D721Med (cell line): Measurements from ENCODE around the gene NOTCH4.

ENCODE experiments used
- DNase-seq: peaks from one replicate; pipeline ENCODE4 v3.0.0; 2011; ENCODE audit warnings: low spot score; ENCODE audit not compliant: insufficient read length
- FAIRE-seq: peaks from 2 replicates; lab custom pipeline; 2011; peaks lifted over from hg19 to GRCh38; lab: Jason Lieb, UNC
- TF ChIP-seq, protein P1 (sequence below): IDR thresholded peaks from 2 replicates; pipeline ENCODE4 v1.5.1; 2012; ENCODE audit warnings: mild to moderate bottlenecking, control low read depth; ENCODE audit not compliant: insufficient read depth; ENCODE audit errors: missing control alignments

NOTCH4 gene

DNA sequence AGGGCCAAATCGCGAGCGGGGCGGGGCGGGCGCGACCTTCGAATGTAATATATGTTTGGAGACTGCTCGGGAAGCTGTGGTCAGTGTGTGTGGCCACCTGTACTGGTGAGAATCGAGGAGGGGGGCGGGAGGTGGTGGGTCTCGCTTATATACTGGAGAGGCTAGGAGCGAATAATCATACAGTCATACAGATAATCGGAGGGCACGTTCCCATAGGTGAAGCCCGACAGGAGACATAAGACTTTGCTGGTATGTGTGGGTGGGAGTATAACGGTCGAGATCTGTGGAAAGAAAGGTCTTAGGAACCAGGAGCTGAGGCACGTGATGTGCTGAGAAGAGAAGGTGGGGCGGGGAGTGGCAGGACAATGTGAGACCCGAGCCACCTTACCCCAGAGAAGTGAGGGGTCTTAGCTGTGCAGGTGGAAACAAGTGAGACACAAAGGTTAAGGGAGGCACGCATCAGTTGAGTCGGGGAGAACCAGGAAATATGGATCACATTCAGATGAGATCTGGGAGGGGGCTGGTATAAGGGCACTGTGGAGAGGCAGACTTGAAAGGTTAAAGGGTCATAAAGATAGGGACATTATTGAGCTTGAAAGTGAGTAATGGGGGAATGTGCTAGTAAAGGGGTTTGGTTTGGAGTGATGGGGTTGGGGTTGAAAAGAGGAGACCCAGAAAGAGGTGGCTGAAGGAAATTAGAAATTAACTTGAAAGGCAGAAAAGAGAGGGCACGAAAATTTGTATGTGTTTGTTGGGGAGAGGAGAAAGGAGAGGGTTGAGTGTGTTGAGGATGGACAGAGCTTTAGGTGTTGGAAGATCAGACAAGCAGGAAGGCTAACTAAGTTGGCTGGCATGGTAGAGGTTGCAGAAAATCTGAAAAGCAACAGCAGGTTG is 45.1 kb downstream of the NOTCH4 start:
- TF ChIP-seq, protein P1, sequence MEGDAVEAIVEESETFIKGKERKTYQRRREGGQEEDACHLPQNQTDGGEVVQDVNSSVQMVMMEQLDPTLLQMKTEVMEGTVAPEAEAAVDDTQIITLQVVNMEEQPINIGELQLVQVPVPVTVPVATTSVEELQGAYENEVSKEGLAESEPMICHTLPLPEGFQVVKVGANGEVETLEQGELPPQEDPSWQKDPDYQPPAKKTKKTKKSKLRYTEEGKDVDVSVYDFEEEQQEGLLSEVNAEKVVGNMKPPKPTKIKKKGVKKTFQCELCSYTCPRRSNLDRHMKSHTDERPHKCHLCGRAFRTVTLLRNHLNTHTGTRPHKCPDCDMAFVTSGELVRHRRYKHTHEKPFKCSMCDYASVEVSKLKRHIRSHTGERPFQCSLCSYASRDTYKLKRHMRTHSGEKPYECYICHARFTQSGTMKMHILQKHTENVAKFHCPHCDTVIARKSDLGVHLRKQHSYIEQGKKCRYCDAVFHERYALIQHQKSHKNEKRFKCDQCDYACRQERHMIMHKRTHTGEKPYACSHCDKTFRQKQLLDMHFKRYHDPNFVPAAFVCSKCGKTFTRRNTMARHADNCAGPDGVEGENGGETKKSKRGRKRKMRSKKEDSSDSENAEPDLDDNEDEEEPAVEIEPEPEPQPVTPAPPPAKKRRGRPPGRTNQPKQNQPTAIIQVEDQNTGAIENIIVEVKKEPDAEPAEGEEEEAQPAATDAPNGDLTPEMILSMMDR, result no peak
- no peak for FAIRE-seq
- no peak for DNase-seq

DNA sequence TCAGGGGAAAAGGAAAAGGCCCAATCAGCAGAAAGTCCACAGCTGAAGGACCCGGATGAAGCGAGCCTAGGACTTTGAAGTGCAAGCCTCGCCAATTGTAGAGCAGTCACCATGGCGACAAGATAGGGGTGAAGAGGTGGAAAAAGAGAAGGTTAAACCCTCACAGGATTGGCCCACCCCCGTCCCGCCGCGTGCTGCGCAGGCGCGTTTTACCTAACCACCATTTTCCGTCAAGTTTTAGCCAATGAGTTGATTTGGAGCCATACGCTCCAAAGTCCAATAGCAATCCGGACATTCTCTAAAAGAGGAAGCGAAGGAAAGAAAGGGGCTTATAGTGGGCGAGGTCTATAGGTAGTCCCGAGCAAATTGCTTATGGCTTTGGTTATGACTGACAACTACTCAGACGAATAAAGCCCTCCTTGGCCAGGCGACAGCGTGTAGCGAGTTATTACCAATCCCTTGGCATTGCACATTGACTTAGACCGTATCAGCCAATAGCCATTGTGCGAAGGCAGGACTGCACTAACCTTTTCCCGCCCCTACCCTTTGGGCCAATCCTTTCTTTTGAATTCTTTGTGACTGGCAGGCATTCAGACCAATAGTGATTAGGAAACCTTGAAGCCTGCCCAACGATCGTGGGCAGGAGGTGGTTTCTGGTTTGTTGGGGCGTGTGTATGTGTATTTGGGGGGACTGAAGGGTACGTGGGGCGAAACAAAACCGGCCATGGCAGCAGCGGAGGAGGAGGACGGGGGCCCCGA is 45.9 kb downstream of the NOTCH4 start, which contains the start of gene RNF5:
TSS of gene RNF5 (plus strand) at position 618 of the 759 bp plus-strand sequence. CDS start at position 725, 107 bp downstream.
- TF ChIP-seq, protein P1, result no peak
- peak; percentile 93 for DNase-seq
- FAIRE-seq, result no peak

DNA sequence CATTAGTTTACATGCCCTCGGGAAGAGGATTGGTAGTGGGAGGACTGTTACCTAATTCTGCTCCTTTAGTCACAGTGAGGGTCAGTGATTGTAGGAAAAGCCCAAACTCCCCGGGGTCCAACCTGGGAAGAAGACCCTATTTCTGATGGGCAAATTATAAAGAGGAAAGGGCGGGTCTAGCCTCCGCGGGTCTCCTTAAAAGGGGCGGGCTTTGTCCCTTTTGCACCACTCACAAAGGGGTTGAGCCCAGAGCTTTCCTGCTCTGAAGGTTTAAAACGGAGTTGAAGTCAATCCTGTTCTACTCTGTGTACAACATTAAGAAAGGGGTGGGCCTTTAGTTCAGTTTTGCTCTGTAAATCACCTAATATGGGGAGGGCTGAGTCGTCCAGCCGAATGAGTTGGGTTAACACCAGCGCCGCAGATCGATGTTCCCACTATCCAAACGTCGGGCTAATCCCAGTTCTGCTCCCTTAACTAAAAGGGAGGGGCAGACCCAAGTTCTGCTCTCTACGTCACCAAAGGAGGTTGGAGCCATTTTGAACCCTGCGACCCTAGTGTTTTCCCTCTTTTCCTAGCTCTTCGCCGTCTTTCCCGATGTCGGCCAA is 46.6 kb downstream of the NOTCH4 start:
- TF ChIP-seq, protein P1, result no peak
- DNase-seq (no peak), FAIRE-seq (no peak)

DNA sequence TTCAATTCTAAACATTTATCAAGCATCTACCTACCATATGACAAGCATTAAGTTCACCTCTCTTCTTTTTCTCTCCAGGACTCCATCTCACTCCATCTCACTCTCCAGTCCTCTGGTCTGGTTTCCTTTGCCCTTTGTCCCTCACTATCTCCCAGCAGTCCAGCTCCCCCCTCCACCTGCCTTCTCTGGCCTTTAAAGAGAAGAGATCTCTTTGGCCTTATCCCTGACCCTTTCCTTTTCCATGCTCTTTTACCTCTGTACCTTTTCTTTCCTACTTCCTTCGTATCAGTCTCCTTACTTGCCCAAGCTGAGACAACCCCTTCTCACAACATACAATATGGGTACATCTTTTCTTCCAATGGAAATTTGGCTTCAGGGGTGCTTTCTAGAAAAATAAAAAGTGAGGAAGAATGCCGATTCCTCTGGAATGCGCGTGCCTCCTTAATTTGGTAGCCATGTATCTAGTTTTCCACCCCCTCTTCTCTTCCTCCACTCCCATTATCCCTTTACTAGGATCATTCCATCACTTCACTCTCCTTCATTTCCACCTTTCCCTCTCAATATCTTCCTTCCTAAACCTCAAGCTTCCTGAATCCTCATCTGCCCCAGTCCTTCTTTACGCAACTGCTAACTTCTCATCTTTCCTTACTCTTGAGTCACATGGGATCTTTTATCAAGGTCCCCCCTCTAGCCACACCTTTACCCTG is 47.2 kb downstream of the NOTCH4 start:
- TF ChIP-seq, protein P1, result no peak
- no peak for DNase-seq
- FAIRE-seq, result no peak

DNA sequence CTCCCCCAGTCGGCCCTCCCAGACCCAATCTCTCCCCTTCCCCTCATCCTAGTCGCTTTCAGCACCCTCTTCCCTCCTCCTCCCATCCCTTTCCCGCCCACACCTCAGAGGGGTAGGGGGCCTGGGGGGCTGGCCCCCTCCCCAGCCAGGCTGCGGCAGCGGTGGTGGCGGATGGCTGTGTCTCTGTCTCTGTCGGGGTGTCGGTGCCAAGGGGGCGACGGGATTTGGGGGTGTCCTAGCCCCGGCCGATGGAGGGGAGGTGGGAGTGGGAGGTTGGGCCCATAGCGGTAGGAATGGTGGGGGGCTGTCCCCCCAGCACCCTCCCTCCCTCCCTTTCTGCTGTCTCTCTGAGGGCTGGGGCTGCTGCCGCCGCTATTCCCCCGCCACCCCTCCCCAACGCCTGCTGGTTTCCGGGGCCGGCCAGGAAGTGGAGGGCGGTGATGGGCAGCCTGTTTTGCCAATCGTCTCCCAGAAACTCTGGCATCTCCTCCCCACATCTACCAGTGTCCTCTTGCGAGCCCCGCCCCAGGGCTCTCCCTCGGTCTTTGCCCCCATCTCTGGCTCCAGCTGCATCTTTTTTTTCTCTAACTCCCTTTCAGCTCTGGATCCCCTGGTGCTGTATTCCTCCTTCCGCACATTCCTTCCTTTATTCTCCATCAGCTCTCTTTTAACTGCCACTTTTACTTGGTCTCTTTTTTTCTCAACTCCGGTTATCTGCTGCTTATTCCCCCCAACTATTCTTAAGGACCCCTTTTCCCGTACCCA is 48.0 kb downstream of the NOTCH4 start, which contains the start of gene AGPAT1:
TSS of gene AGPAT1 (minus strand) at position 374 of the 765 bp plus-strand sequence. CDS start 4,588 bp downstream, outside the sequence.
- TF ChIP-seq, protein P1, result no peak
- FAIRE-seq (no peak), DNase-seq (peak; percentile 85)

DNA sequence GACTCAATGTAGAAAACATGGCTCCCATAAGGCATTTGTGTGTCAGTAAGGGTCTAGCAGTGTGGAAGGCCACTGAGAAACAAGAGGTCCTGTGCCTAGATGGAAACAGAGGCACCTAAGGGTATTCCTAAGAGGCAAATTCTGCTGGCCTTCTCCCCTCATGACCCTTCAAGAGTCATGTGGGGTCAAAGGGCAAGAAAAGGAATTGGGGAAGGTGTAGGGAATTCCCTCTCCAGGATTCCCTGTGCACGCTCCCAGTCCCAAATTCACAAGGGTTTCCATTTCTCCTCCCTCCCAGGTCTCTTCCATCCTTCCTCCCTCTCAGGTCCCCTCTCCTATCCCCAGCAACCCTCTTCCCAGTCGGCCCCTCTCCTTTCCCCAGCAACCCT is 48.6 kb downstream of the NOTCH4 start:
- DNase-seq (no peak), FAIRE-seq (no peak)
- TF ChIP-seq, protein P1, result no peak
